Endodermal cell (in vitro differentiated cells): ENCODE measurements around the gene KAZN. TPM values are rescaled to one million over a fixed set of nuclear protein-coding genes. Genes with fewer than 3 reads are reported as not detected.

Experiments used
- DNase-seq: peaks from one replicate; pipeline ENCODE4 v3.0.0-alpha.2; 2017
- H3K27ac ChIP-seq: 2 replicates; pipeline ENCODE4 v1.5.1; 2013; ENCODE audit warnings: mild to moderate bottlenecking, low read depth, low read length, moderate library complexity
- H3K27me3 ChIP-seq: 2 replicates; pipeline ENCODE4 v1.6.1; 2013; ENCODE audit warnings: mild to moderate bottlenecking, low read length, moderate library complexity; ENCODE audit not compliant: insufficient read depth, control insufficient read depth, poor library complexity, severe bottlenecking
- H3K36me3 ChIP-seq: 2 replicates; pipeline ENCODE4 v1.7.0; 2013; ENCODE audit warnings: mild to moderate bottlenecking, low read length, moderate library complexity; ENCODE audit not compliant: control insufficient read depth, insufficient read depth
- H3K4me1 ChIP-seq: one replicate; pipeline ENCODE4 v1.7.0; 2013; ENCODE audit warnings: low read length; ENCODE audit not compliant: control insufficient read depth, insufficient read depth
- H3K4me3 ChIP-seq: 2 replicates; pipeline ENCODE4 v1.5.1; 2013; ENCODE audit warnings: mild to moderate bottlenecking, low read length, moderate library complexity
- H3K9ac ChIP-seq: 2 replicates; pipeline ENCODE4 v1.6.1; 2013; ENCODE audit warnings: mild to moderate bottlenecking, low read length, moderate library complexity; ENCODE audit not compliant: poor library complexity, severe bottlenecking; ENCODE audit errors: extremely low read depth
- H3K9me3 ChIP-seq: 2 replicates; pipeline ENCODE4 v1.6.1; 2013; ENCODE audit warnings: mild to moderate bottlenecking, low read length, moderate library complexity; ENCODE audit not compliant: control insufficient read depth
- H3K27ac Mint-ChIP-seq: 2 replicates; pipeline ENCODE4 v1.8.0; 2020; ENCODE audit warnings: mixed read lengths
- H3K27me3 Mint-ChIP-seq: 2 replicates; pipeline ENCODE4 v1.8.0; 2021; ENCODE audit warnings: mild to moderate bottlenecking, mixed read lengths; ENCODE audit not compliant: insufficient read depth
- H3K36me3 Mint-ChIP-seq: 2 replicates; pipeline ENCODE4 v1.8.0; 2020; ENCODE audit warnings: low read depth, mixed read lengths
- H3K4me1 Mint-ChIP-seq: 2 replicates; pipeline ENCODE4 v1.8.0; 2020; ENCODE audit warnings: mixed read lengths
- H3K4me3 Mint-ChIP-seq: 2 replicates; pipeline ENCODE4 v1.8.0; 2020; ENCODE audit warnings: mild to moderate bottlenecking, moderate library complexity, mixed read lengths
- H3K9me3 Mint-ChIP-seq: 2 replicates; pipeline ENCODE4 v1.8.0; 2020; ENCODE audit warnings: mild to moderate bottlenecking, mixed read lengths
- WGBS, 2 experiments: methylation state at CpG; one replicate each; pipeline versions ENCODE4 v1.1.5 to v1.1.7; 2013; ENCODE audit warnings: missing lambda C conversion rate in 2 of 2, mixed read lengths in 1 of 2; ENCODE audit not compliant: insufficient coverage in 1 of 2, insufficient read length in 1 of 2; 5-methylcytosine and 5-hydroxymethylcytosine counted together
- total RNA-seq, 2 donors: library from RNA; stranded (reverse); fragmentation: NEBNext Ultra II Directional in 1 of 2; extraction: Animal tissue kit (Norgen Biotek cat#: 25700) in 1 of 2; gene quantifications; 2 replicates in 1 of 2; 3 replicates in 1 of 2; pipeline ENCODE4 v1.2.1, GENCODE V29; 2021
- TF ChIP-seq, protein P1 (sequence below): fragments of 200-600 bp; sonication (generic); conservative IDR thresholded peaks from 2 replicates; pipeline ENCODE4 v1.5.0; 2021; ENCODE audit warnings: antibody characterized with exemption, mild to moderate bottlenecking

KAZN gene
- total RNA-seq, 2 donors from 2014 or later = 12.4 to 13.9 TPM

- Histone ChIP-seq H3K9ac (no peak overlapping the region), H3K4me3 (no peak overlapping the region), H3K9me3 (no peaks in the 10 kb centered on the region), H3K27ac (no peak overlapping the region), H3K4me1 (no peaks in the 10 kb centered on the region), H3K27me3 (peaks cover 26% of the 10 kb centered on the region), H3K36me3 (no peaks in the 10 kb centered on the region)
- TF ChIP-seq, protein P1, sequence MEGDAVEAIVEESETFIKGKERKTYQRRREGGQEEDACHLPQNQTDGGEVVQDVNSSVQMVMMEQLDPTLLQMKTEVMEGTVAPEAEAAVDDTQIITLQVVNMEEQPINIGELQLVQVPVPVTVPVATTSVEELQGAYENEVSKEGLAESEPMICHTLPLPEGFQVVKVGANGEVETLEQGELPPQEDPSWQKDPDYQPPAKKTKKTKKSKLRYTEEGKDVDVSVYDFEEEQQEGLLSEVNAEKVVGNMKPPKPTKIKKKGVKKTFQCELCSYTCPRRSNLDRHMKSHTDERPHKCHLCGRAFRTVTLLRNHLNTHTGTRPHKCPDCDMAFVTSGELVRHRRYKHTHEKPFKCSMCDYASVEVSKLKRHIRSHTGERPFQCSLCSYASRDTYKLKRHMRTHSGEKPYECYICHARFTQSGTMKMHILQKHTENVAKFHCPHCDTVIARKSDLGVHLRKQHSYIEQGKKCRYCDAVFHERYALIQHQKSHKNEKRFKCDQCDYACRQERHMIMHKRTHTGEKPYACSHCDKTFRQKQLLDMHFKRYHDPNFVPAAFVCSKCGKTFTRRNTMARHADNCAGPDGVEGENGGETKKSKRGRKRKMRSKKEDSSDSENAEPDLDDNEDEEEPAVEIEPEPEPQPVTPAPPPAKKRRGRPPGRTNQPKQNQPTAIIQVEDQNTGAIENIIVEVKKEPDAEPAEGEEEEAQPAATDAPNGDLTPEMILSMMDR = no peak
- Mint-ChIP-seq H3K9me3 (no peaks in the 10 kb centered on the region), H3K27ac (no peak overlapping the region), H3K27me3 (peaks cover 31% of the 10 kb centered on the region), H3K4me3 (no peak overlapping the region), H3K36me3 (no peaks in the 10 kb centered on the region), H3K4me1 (peaks cover 10% of the 10 kb centered on the region)
- DNase-seq = no peak
- 86 to 87% methylated on average over 6 to 10 of the region's 10 CpGs for WGBS, 2 experiments
Observed at GRCh38 chr1:15103906-15104305, 505.4 kb downstream of the KAZN start.

- H3K27ac ChIP-seq = no peak overlapping the region
- no peaks in the 10 kb centered on the region for H3K36me3 ChIP-seq
- no peaks in the 10 kb centered on the region for H3K9me3 ChIP-seq
- H3K9ac ChIP-seq = no peak overlapping the region
- no peak for DNase-seq
- TF ChIP-seq, protein P1 = no peak
- Mint-ChIP-seq H3K36me3 (no peaks in the 10 kb centered on the region), H3K4me1 (peaks cover 10% of the 10 kb centered on the region), H3K27ac (no peak overlapping the region), H3K27me3 (peaks cover 25% of the 10 kb centered on the region), H3K9me3 (no peaks in the 10 kb centered on the region), H3K4me3 (no peak overlapping the region)
- H3K4me3 ChIP-seq = no peak overlapping the region
- peaks cover 19% of the 10 kb centered on the region for H3K27me3 ChIP-seq
- no peaks in the 10 kb centered on the region for H3K4me1 ChIP-seq
Observed at GRCh38 chr1:15104768-15105167, 506.3 kb downstream of the KAZN start.

DNA sequence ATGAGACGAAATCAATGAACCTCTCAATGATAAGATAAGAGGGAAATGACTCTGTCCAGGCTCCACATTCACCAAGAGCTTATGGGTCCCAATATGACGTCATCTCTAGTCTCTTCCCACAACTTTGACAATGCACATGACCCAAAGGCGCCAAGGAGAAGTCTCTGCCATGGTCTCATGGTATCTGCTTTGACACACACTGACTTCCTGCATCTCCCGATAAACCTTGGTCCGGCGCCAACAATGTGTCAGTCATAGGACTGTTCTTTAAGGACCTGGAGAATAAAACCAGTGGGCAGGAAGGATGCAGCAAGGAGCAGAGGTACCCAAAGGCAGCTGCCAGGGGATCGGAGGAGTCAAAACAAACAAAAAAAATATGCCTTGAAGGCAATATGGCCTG lies 508.1 kb downstream of the KAZN start:
- 87 to 88% methylated on average over 7 of the region's 7 CpGs for WGBS, 2 experiments

More for the DNA sequence above, 508.1 kb downstream of the KAZN start:
- no peak overlapping the region for H3K4me3 ChIP-seq
- no peaks in the 10 kb centered on the region for H3K36me3 ChIP-seq
- no peaks in the 10 kb centered on the region for H3K9me3 ChIP-seq
- TF ChIP-seq, protein P1 = no peak
- H3K4me1 ChIP-seq = no peaks in the 10 kb centered on the region
- Mint-ChIP-seq H3K27ac (no peak overlapping the region), H3K27me3 (peaks cover 8% of the 10 kb centered on the region), H3K4me3 (no peak overlapping the region), H3K4me1 (peaks cover 10% of the 10 kb centered on the region), H3K9me3 (no peaks in the 10 kb centered on the region), H3K36me3 (no peaks in the 10 kb centered on the region)
- no peak overlapping the region for H3K9ac ChIP-seq
- H3K27ac ChIP-seq = no peak overlapping the region
- peaks cover 3% of the 10 kb centered on the region for H3K27me3 ChIP-seq
- no peak for DNase-seq
